HS-27A (cell line): ENCODE measurements around the gene MRPL28.
"Not testable (repeated sequence)": the region's sequence is repeated elsewhere in the genome, so short reads cannot be mapped to it uniquely, and the experiment has no call there.

Experiments used
- DNase-seq: peaks from one replicate; pipeline ENCODE4 v3.0.0-alpha.2; 2012; ENCODE audit warnings: low read depth, missing footprints

MRPL28 gene

GRCh38 chr16:373020-373598, 2.8 kb upstream of the MRPL28 start:
- DNase-seq: no peak

GRCh38 chr16:372302-372983, 2.1 kb upstream of the MRPL28 start:
- DNase-seq: no peak

GRCh38 chr16:371515-372301, 1.4 kb upstream of the MRPL28 start:
- no peak for DNase-seq

- no peak for DNase-seq
Observed at GRCh38 chr16:370979-371514, 709 bp upstream of the MRPL28 start.

- DNase-seq: no peak
Observed at GRCh38 chr16:369866-370436, 387 bp downstream of the MRPL28 start.

- DNase-seq: no peak
Observed at GRCh38 chr16:369275-369865, 968 bp downstream of the MRPL28 start.

GRCh38 chr16:368388-369158, 1.8 kb downstream of the MRPL28 start:
- no peak for DNase-seq

GRCh38 chr16:367333-367903, 2.9 kb downstream of the MRPL28 start:
- no peak for DNase-seq

GRCh38 chr16:366476-366875, 3.9 kb downstream of the MRPL28 start:
- DNase-seq: no peak

- DNase-seq: no peak
Observed at GRCh38 chr16:364595-365491, 5.5 kb downstream of the MRPL28 start.

- no peak for DNase-seq
Observed at GRCh38 chr16:363766-364490, 6.4 kb downstream of the MRPL28 start.

- DNase-seq: no peak
Observed at GRCh38 chr16:363110-363765, 7.1 kb downstream of the MRPL28 start.

- DNase-seq: not testable (repeated sequence)
Observed at GRCh38 chr16:362702-362999, 7.7 kb downstream of the MRPL28 start.

- DNase-seq: peak; percentile 49
Observed at GRCh38 chr16:361872-362701, 8.3 kb downstream of the MRPL28 start.

GRCh38 chr16:361341-361871, 8.9 kb downstream of the MRPL28 start:
- DNase-seq: no peak

GRCh38 chr16:360698-361336, 9.5 kb downstream of the MRPL28 start:
- no peak for DNase-seq
